Frontal cortex (tissue), 1 donor: ENCODE data around the gene DCUN1D3. TPM values are rescaled to one million over a fixed set of nuclear protein-coding genes. Genes with fewer than 3 reads are reported as not detected.

ENCODE experiments used
- small RNA-seq: library from RNA; depleted of rRNA; stranded (forward); fragments of <200 nt; gene quantifications from one replicate; pipeline ENCODE3, GENCODE V24; 2014
- total RNA-seq: library from RNA; depleted of rRNA; stranded (reverse); fragments of >200 nt; gene quantifications from one replicate; pipeline ENCODE4 v1.2.3, GENCODE V29; 2014

DCUN1D3 gene
- total RNA-seq, 1 donor from 2014 or later = 18.8 TPM

Small RNAs within 50 kb of the gene (small RNA-seq; reads per million reads assigned to genes)
- not detected for gene RF00618

Other genes starting within 250 kb of the DCUN1D3 start
- not detected for gene ACSM1, start 202.7 kb downstream of the DCUN1D3 start, total RNA-seq
- 75.8 TPM for gene THUMPD1, start 158.5 kb downstream of the DCUN1D3 start, total RNA-seq
- gene ACSM3, start 136.3 kb downstream of the DCUN1D3 start, total RNA-seq = 1.6 TPM
- 22.0 TPM for gene ERI2, start 93.9 kb downstream of the DCUN1D3 start, total RNA-seq
- gene REXO5, start 93.8 kb downstream of the DCUN1D3 start, total RNA-seq = 7.7 TPM
- 53.0 TPM for gene LYRM1, start 413 bp upstream of the DCUN1D3 start, total RNA-seq